Midbrain (tissue), 1 donor: Measurements from ENCODE around the gene SPOCK1.

Experiments used
- DNase-seq: peaks from one replicate; lab custom pipeline; 2025; lab: John Stamatoyannopoulos, UW

SPOCK1 gene

GRCh38 chr5:137026296-137026695 is 472.8 kb downstream of the SPOCK1 start:
- no peak for DNase-seq

DNA sequence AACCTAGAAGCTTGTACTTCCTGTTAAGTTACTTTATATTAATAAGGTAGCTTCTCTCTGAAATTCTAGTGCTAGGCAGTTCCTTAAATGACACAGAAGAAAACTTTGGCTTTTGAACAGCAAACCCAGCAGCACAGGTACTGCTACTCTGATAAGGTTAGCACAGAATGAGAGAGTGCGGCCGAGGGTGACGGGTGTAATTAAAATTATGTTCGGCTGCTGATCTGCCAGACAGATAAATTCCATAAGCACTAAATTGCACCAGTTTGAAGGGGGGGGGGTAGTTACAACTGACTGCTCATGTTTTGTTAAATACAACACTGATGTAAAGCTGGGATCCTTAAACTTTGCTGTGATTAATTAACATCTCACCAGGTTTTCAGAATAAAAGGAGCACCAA is 475.1 kb downstream of the SPOCK1 start:
- no peak for DNase-seq

GRCh38 chr5:137023371-137023770 is 475.8 kb downstream of the SPOCK1 start:
- no peak for DNase-seq

GRCh38 chr5:137022725-137023124 is 476.4 kb downstream of the SPOCK1 start:
- no peak for DNase-seq

- peak; percentile 8 for DNase-seq
These were observed 477.1 kb downstream of the SPOCK1 start for GRCh38 chr5:137022043-137022442.

DNA sequence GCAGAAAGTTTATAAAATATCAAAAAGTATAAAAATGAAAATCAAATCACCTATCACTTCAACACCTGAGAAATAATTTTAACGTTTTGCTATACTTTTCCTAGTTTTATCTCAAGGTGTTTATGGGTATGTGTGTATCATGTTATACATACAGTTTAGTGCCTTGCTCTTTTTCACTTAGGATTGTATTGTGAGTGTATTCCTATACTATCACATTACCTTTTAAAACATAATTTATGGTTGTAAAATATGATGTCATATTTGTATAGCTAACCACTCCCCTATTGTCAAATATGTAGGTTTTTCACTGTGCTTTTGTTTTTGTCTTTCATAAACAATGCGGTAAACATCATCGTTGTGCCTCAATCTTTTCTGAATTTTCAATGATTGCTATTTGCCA is 479.9 kb downstream of the SPOCK1 start:
- no peak for DNase-seq

DNA sequence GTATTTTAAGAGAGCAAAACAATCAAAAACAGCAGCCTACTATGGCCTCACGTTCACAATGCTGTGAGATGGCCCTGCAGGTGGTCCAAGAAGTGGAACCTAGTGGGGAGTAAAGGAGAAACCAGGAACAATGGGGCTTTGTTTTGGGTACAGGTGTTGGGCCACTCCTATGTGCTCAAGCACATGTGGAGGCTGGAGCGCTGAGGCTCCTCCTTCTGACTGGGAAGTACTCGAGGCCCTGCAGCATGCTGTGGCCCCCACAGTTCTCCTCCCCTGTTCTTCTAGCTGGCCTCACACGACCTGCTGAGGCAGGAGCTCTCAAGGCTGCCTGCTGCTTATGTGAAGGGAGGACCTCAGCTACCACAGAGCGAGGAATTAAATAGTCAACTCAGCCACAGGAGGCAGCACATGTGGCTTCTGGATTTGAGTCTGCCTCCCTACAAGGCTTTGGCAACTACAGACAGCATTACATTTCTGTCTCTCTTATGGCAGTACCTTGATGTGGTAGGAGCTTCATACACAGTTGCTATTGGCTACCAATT is 482.3 kb downstream of the SPOCK1 start:
- DNase-seq: no peak

GRCh38 chr5:137015540-137016116 is 483.5 kb downstream of the SPOCK1 start:
- DNase-seq: no peak

GRCh38 chr5:137014731-137015130 is 484.4 kb downstream of the SPOCK1 start:
- DNase-seq: no peak

GRCh38 chr5:137010226-137010625 is 488.9 kb downstream of the SPOCK1 start:
- no peak for DNase-seq

DNA sequence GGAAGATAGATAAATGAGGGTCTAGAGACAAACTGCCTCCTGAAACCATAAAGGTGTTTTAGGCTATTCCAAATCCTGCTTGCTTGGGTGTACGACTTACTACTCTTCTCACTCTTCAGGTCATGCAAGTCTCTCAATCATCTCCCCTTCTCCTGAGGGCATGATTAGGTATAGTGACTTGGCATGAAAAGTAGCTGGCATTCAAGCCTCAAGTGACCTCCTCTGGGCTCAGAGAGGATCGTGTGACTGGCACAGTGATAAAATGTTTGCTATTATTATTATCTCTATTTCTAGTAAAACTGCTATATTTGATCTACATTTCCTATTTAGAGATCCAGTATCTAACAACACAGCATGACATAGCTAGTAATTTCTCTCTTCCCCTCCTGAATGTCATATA is 494.8 kb downstream of the SPOCK1 start:
- DNase-seq: no peak

- no peak for DNase-seq
These were observed 498.0 kb downstream of the SPOCK1 start for GRCh38 chr5:137001026-137001569.

- DNase-seq: no peak
These were observed 499.3 kb downstream of the SPOCK1 start for GRCh38 chr5:136999787-137000186.

DNA sequence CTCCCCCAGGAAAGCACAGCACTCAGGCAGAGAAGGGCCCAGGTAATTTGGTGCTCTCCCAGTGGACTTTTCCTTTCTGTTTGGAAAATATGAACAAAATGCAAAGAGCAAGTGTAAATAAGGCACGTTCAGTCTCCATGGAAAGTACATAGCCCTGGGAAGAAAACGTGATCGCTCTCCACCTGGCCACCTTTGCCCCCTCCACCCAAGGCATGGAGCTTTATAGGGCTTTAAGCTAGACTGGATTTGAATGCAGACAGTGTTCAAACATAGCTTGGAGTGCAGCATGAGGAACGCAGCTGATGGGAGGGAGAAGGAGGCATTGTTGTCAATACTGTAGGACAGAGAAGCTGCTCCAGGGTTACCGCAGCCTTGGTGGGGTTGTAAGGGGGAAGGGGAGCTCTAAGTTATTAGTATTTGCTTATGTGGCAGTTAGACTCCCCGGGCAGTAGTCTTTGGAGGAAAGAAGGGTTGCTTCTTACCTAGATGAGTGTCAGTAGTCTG is 500.2 kb downstream of the SPOCK1 start:
- no peak for DNase-seq

DNA sequence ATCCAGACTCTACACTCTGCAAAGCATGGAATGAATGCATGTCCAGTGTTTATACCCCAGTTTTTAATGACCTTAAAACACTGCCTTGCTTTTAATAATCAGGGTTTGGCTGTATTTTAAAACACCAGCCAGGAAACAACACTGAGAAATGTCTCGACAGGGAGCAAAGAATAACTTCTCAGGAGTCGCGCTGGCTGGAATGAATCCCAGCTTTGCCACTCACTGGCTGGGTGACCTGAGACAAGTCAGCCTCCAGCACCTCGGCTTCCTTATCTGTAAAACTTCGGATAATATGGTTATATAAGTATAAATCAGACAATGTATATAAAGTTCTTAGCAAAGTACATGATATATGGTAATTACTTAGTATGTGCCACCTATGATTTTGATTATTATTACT is 505.0 kb downstream of the SPOCK1 start:
- no peak for DNase-seq

DNA sequence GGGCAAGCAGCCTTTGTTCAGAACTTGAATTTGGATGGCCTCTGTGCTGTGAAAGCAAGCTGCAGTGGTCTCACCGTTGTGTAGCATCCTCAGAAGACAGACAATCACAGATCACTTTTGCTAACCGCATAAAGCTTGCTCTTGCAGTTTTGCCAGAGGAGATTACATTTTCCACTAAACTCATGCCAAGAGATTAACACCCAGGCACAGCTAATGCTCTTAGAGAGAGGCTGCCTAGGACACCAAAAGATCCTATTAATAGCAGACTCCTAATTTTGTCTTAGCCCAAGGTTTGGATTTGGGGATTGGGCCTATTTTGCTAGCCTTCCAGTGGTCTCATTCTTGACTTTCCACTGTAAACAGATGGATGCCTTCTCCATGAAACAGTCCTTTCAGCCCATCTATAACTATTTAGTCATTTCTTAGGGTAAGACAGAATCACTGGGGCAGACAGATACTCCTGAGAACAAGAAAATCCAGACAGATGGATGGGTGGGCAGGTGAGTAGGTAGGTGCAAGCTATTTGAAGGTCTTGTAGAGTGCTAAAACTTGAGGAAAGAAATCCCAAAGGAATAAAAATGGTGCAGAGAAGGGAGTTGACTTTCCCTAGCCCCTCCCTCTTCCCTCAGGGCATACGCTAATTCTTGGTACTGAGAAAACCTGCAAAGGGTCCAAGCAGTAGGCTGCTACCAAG is 506.2 kb downstream of the SPOCK1 start:
- no peak for DNase-seq

- DNase-seq: no peak
These were observed 513.2 kb downstream of the SPOCK1 start for GRCh38 chr5:136985785-136986475.

GRCh38 chr5:136984772-136985446 is 514.2 kb downstream of the SPOCK1 start:
- no peak for DNase-seq

DNA sequence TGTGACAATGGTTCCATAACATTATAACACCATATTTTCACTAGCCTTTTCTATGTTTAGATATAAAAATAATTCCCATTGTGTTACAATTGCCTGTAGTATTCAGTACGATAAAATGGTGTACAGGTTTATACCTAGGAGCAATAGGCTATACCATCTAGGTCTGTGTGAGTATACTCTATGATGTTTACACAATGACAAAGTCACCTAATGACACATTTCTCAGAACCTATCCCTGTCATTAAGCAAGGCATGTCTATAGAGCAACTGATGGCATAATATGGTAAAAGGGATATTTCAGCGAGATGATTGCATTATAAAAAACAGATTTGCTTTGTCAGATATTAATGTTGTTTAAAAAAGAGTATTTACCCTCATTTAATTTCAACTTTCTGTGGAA is 517.2 kb downstream of the SPOCK1 start:
- no peak for DNase-seq

- DNase-seq: no peak
These were observed 520.0 kb downstream of the SPOCK1 start for GRCh38 chr5:136979131-136979530.

GRCh38 chr5:136963504-136963903 is 535.6 kb downstream of the SPOCK1 start:
- no peak for DNase-seq

DNA sequence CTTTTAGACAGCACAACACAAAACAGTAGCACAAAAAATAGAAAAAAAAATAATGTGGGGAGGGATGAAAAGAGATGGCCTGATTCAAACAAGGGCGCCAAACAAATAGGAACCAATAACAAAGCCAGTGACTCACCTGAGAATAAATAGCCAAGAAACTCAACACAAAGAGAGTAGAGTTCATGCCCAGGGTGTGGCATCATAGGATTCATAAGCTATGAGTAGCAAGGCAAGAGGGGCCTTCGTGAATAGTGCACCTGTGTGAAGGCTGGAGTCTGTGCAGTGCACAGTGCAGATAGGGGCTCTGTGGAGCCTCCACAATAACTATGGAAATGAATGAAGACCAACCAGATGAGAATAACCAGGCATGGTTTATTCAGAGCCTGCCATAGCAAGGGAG is 541.7 kb downstream of the SPOCK1 start:
- DNase-seq: no peak
